GM20431 (cell line): Measurements from ENCODE around the gene GLYATL1.

Experiments used
- in situ Hi-C: fragments of 300-500 bp; cut with MseI, MboI; formaldehyde crosslinking; loops from one replicate; pipeline ENCODE4 v1.15.0; 2020; ENCODE audit warnings: low sequenced_read_pairs; ENCODE audit not compliant: unreplicated experiment

GLYATL1 gene

GRCh38 chr11:58926251-58926650, 13.0 kb upstream of the GLYATL1 start:
- in situ Hi-C loops: no loop called here

GRCh38 chr11:58926695-58927094, 12.6 kb upstream of the GLYATL1 start:
- in situ Hi-C loops: no loop called here

GRCh38 chr11:58927393-58928106, 11.7 kb upstream of the GLYATL1 start:
- in situ Hi-C loops: no loop called here

- in situ Hi-C loops: no loop called here
Measured at GRCh38 chr11:58928107-58928499, 11.2 kb upstream of the GLYATL1 start.

GRCh38 chr11:58928691-58929090, 10.6 kb upstream of the GLYATL1 start:
- in situ Hi-C loops: no loop called here

- in situ Hi-C loops: no loop called here
Measured at GRCh38 chr11:58930926-58931325, 8.4 kb upstream of the GLYATL1 start.

GRCh38 chr11:58933661-58934060, 5.6 kb upstream of the GLYATL1 start:
- in situ Hi-C loops: no loop called here

- in situ Hi-C loops: no loop called here
Measured at GRCh38 chr11:58934945-58935513, 4.3 kb upstream of the GLYATL1 start.

- in situ Hi-C loops: no loop called here
Measured at GRCh38 chr11:58938398-58938797, 890 bp upstream of the GLYATL1 start.

- in situ Hi-C loops: no loop called here
Measured at GRCh38 chr11:58940028-58940427, 740 bp downstream of the GLYATL1 start.

- in situ Hi-C loops: no loop called here
Measured at GRCh38 chr11:58941838-58942237, 2.5 kb downstream of the GLYATL1 start.

- in situ Hi-C loops: no loop called here
Measured at GRCh38 chr11:58945663-58946062, 6.4 kb downstream of the GLYATL1 start.

- in situ Hi-C loops: no loop called here
Measured at GRCh38 chr11:58949184-58949583, 9.9 kb downstream of the GLYATL1 start.

- in situ Hi-C loops: no loop called here
Measured at GRCh38 chr11:58957922-58958321, 18.6 kb downstream of the GLYATL1 start.

GRCh38 chr11:58958500-58958899, 19.2 kb downstream of the GLYATL1 start:
- in situ Hi-C loops: no loop called here

- in situ Hi-C loops: no loop called here
Measured at GRCh38 chr11:58963551-58964104, 24.3 kb downstream of the GLYATL1 start.

GRCh38 chr11:58965246-58965985, 26.1 kb downstream of the GLYATL1 start:
- in situ Hi-C loops: no loop called here

GRCh38 chr11:58968251-58968711, 29.0 kb downstream of the GLYATL1 start:
- in situ Hi-C loops: no loop called here

- in situ Hi-C loops: no loop called here
Measured at GRCh38 chr11:58977470-58977869, 38.2 kb downstream of the GLYATL1 start.

- in situ Hi-C loops: no loop called here
Measured at GRCh38 chr11:58979222-58979621, 39.9 kb downstream of the GLYATL1 start.
